HL-60 (cell line): ENCODE data around the gene TMEM150B.

Experiments used
- DNase-seq, 2 experiments: peaks; one replicate each; pipeline ENCODE4 v3.0.0-alpha.2; 2010 to 2020; ENCODE audit warnings: low read depth in 1 of 2, low spot score in 1 of 2
- H3K27ac ChIP-seq: fragments of 250-450 bp; sonication (Bioruptor Pico); replicated peaks from 2 replicates; pipeline ENCODE4 v1.5.1; 2020; ENCODE audit warnings: mild to moderate bottlenecking, moderate library complexity
- H3K27me3 ChIP-seq: fragments of 250-450 bp; sonication (Bioruptor Pico); 2 replicates; pipeline ENCODE4 v1.5.1; 2021; ENCODE audit warnings: mild to moderate bottlenecking, moderate library complexity; ENCODE audit not compliant: insufficient read depth, poor library complexity, severe bottlenecking
- H3K4me3 ChIP-seq: replicated peaks from 2 replicates; pipeline ENCODE4 v1.5.1; 2011; ENCODE audit warnings: mild to moderate bottlenecking, control low read depth, low read length; ENCODE audit not compliant: insufficient read depth
- CTCF ChIP-seq: IDR thresholded peaks from one replicate; pipeline ENCODE4 v1.5.1; 2011; ENCODE audit warnings: low read length, control low read depth, inconsistent platforms; ENCODE audit not compliant: insufficient read depth
- GABPA ChIP-seq: IDR thresholded peaks from 2 replicates; pipeline ENCODE4 v1.6.1; 2012; ENCODE audit warnings: low read depth
- POLR2AphosphoS5 ChIP-seq: IDR thresholded peaks from 2 replicates; pipeline ENCODE4 v1.6.1; 2012; ENCODE audit warnings: low read depth
- REST ChIP-seq: IDR thresholded peaks from 2 replicates; pipeline ENCODE4 v1.6.1; 2012; ENCODE audit warnings: low read depth; ENCODE audit not compliant: insufficient replicate concordance
- SPI1 ChIP-seq: IDR thresholded peaks from 2 replicates; pipeline ENCODE4 v1.6.1; 2012; ENCODE audit warnings: low read depth, mild to moderate bottlenecking, borderline replicate concordance

The TMEM150B gene

GRCh38 chr19:55270172-55270942 is 54.8 kb downstream of the TMEM150B start:
- DNase-seq, result no peak
- Histone ChIP-seq H3K27me3 (no peaks in the 10 kb centered on the region), H3K4me3 (no peak overlapping the region), H3K27ac (no peak overlapping the region)
- TF ChIP-seq REST, result no peak
- no peak for TF ChIP-seq POLR2AphosphoS5
- TF ChIP-seq GABPA, result no peak
- no peak for TF ChIP-seq SPI1
- no peak for TF ChIP-seq CTCF

- DNase-seq, result no peak
- no peaks in the 10 kb centered on the region for H3K27me3 ChIP-seq
- no peak overlapping the region for H3K4me3 ChIP-seq
- TF ChIP-seq REST (no peak), POLR2AphosphoS5 (no peak), SPI1 (no peak), CTCF (no peak), GABPA (no peak)
- no peak overlapping the region for H3K27ac ChIP-seq
These were observed 55.8 kb downstream of the TMEM150B start for GRCh38 chr19:55269299-55269698.

GRCh38 chr19:55266840-55267239 is 58.3 kb downstream of the TMEM150B start:
- Histone ChIP-seq H3K4me3 (no peak overlapping the region), H3K27me3 (no peaks in the 10 kb centered on the region), H3K27ac (no peak overlapping the region)
- TF ChIP-seq POLR2AphosphoS5 (no peak), SPI1 (no peak), GABPA (no peak), REST (no peak), CTCF (no peak)
- no peak for DNase-seq
